Hematopoietic multipotent progenitor cell treated with erythropoietin and hydrocortisone succinate and interleukin-3 and kit ligand, for 8 days (in vitro differentiated cells): ENCODE measurements around the gene CDK16.

Experiments
- DNase-seq: peaks from one replicate; pipeline ENCODE4 v3.0.0-alpha.2; 2015

CDK16 gene

GRCh38 chrX:47228550-47229270, 10.2 kb downstream of the CDK16 start:
- no peak for DNase-seq

GRCh38 chrX:47229427-47229826, 10.9 kb downstream of the CDK16 start:
- DNase-seq: no peak

GRCh38 chrX:47230136-47230868, 11.8 kb downstream of the CDK16 start:
- no peak for DNase-seq

- no peak for DNase-seq
These were observed 12.7 kb downstream of the CDK16 start for GRCh38 chrX:47231167-47231566.

GRCh38 chrX:47232197-47232802, 13.8 kb downstream of the CDK16 start:
- no peak for DNase-seq

GRCh38 chrX:47232803-47233332, 14.4 kb downstream of the CDK16 start, which contains the start of gene USP11:
USP11 (plus strand) TSS chrX:47233009; CDS start chrX:47233044, 35 bp downstream.
- peak; percentile 77 for DNase-seq

- DNase-seq: peak; percentile 96
These were observed 15.0 kb downstream of the CDK16 start for GRCh38 chrX:47233333-47234113.

- DNase-seq: no peak
These were observed 16.1 kb downstream of the CDK16 start for GRCh38 chrX:47234583-47234982.

- DNase-seq: no peak
These were observed 17.2 kb downstream of the CDK16 start for GRCh38 chrX:47235691-47236103.

- DNase-seq: no peak
These were observed 20.7 kb downstream of the CDK16 start for GRCh38 chrX:47239199-47239598.

- no peak for DNase-seq
These were observed 21.5 kb downstream of the CDK16 start for GRCh38 chrX:47239898-47240545.

GRCh38 chrX:47240619-47241018, 22.1 kb downstream of the CDK16 start:
- DNase-seq: no peak

GRCh38 chrX:47241201-47242011, 22.9 kb downstream of the CDK16 start:
- no peak for DNase-seq

GRCh38 chrX:47242321-47242720, 23.8 kb downstream of the CDK16 start:
- DNase-seq: no peak

GRCh38 chrX:47243351-47243750, 24.9 kb downstream of the CDK16 start:
- no peak for DNase-seq

- DNase-seq: no peak
These were observed 26.2 kb downstream of the CDK16 start for GRCh38 chrX:47244676-47245075.

- no peak for DNase-seq
These were observed 26.7 kb downstream of the CDK16 start for GRCh38 chrX:47245156-47245555.

GRCh38 chrX:47247206-47247998, 28.9 kb downstream of the CDK16 start:
- DNase-seq: no peak

- DNase-seq: no peak
These were observed 29.5 kb downstream of the CDK16 start for GRCh38 chrX:47247999-47248320.

- no peak for DNase-seq
These were observed 30.1 kb downstream of the CDK16 start for GRCh38 chrX:47248576-47248975.

GRCh38 chrX:47250017-47250347, 31.5 kb downstream of the CDK16 start:
- DNase-seq: no peak
